ENCODE data around the gene ROBO1.

DNA sequence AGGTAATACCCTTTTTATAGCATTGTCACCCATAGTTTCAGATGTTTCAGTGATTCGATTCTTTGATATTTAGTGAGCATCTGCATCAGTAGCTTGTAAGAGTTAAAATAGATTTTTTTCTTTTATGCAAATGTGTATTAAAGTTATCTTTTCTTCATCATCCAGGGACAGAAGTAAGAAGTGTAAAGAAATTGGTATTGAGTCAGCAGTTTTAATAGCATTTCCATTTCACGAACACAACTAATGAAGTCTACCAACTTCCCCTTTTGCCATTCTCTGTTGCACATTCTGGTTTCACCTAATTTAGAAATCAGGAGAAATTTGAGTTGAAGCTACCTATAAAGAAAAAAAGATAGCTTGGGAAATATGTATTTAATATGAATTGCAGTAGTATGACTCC lies 127.9 kb downstream of the ROBO1 start:
- TF ChIP-seq, protein P1, sequence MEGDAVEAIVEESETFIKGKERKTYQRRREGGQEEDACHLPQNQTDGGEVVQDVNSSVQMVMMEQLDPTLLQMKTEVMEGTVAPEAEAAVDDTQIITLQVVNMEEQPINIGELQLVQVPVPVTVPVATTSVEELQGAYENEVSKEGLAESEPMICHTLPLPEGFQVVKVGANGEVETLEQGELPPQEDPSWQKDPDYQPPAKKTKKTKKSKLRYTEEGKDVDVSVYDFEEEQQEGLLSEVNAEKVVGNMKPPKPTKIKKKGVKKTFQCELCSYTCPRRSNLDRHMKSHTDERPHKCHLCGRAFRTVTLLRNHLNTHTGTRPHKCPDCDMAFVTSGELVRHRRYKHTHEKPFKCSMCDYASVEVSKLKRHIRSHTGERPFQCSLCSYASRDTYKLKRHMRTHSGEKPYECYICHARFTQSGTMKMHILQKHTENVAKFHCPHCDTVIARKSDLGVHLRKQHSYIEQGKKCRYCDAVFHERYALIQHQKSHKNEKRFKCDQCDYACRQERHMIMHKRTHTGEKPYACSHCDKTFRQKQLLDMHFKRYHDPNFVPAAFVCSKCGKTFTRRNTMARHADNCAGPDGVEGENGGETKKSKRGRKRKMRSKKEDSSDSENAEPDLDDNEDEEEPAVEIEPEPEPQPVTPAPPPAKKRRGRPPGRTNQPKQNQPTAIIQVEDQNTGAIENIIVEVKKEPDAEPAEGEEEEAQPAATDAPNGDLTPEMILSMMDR (IDR thresholded peaks at IDR 0.05): no peak
- no peak for TF ChIP-seq EZH2 (IDR thresholded peaks at IDR 0.05)
- no peak for TF ChIP-seq EZH2phosphoT487 (IDR thresholded peaks at IDR 0.05)
